ENCODE measurements around the gene GHRL.

The GHRL gene

GRCh38 chr3:10238345-10239183 is 54.2 kb downstream of the GHRL start:
- DNase-seq, result no peak
